Astrocyte of the cerebellum (primary cell): Measurements from ENCODE around the gene PSMA2.

ENCODE experiments used
- DNase-seq: peaks from one replicate; pipeline ENCODE4 v3.0.0-alpha.2; 2011; ENCODE audit warnings: low read depth
- H3K4me3 ChIP-seq: 2 replicates; pipeline ENCODE4 v1.5.1; 2011; ENCODE audit warnings: mild to moderate bottlenecking, low read depth, low read length, moderate library complexity
- CTCF ChIP-seq: IDR thresholded peaks from 2 replicates; pipeline ENCODE4 v1.5.1; 2012; ENCODE audit warnings: low read length, low read depth, moderate library complexity, mild to moderate bottlenecking; ENCODE audit errors: missing control alignments
- in situ Hi-C: cut with HindIII; loops from 2 replicates; pipeline ENCODE4 v1.10.0; 2017; ENCODE audit warnings: low sequenced_read_pairs

The PSMA2 gene

GRCh38 chr7:42932811-42933591 lies 1.0 kb upstream of the PSMA2 start:
- in situ Hi-C loops: loop anchor here (25.0 kb wide), 1 partner anchor 504 kb away; no protein-coding TSS in a partner anchor
- TF ChIP-seq CTCF: no peak
- H3K4me3 ChIP-seq: peak overlapping the region; percentile 73
- DNase-seq: no peak

- TF ChIP-seq CTCF: no peak
- in situ Hi-C loops: loop anchor here (25.0 kb wide), 1 partner anchor 506 kb away; no protein-coding TSS in a partner anchor
- DNase-seq: no peak
- H3K4me3 ChIP-seq: peak overlapping the region; percentile 73
These were observed 534 bp downstream of the PSMA2 start for GRCh38 chr7:42931447-42931833.

GRCh38 chr7:42930889-42931288 lies 1.1 kb downstream of the PSMA2 start:
- in situ Hi-C loops: loop anchor here (25.0 kb wide), 1 partner anchor 506 kb away; no protein-coding TSS in a partner anchor
- no peak for TF ChIP-seq CTCF
- peak overlapping the region; percentile 73 for H3K4me3 ChIP-seq
- DNase-seq: no peak

GRCh38 chr7:42929449-42929848 lies 2.5 kb downstream of the PSMA2 start:
- in situ Hi-C loops: loop anchor here (25.0 kb wide), 1 partner anchor 508 kb away; no protein-coding TSS in a partner anchor
- DNase-seq: no peak
- no peak overlapping the region for H3K4me3 ChIP-seq
- TF ChIP-seq CTCF: no peak

- no peak overlapping the region for H3K4me3 ChIP-seq
- no peak for TF ChIP-seq CTCF
- no peak for DNase-seq
- in situ Hi-C loops: loop anchor here (25.0 kb wide), 1 partner anchor 509 kb away; no protein-coding TSS in a partner anchor
These were observed 3.2 kb downstream of the PSMA2 start for GRCh38 chr7:42928754-42929153.

GRCh38 chr7:42926204-42926603 lies 5.8 kb downstream of the PSMA2 start:
- in situ Hi-C loops: loop anchor here (25.0 kb wide), 1 partner anchor 511 kb away; no protein-coding TSS in a partner anchor
- DNase-seq: no peak
- no peak for TF ChIP-seq CTCF

More at GRCh38 chr7:42926204-42926603, 5.8 kb downstream of the PSMA2 start:
- no peak overlapping the region for H3K4me3 ChIP-seq
